ENCODE data around the gene SLC13A3.
A peak's percentile ranks its signal among the peaks of the same experiment; 100 is the strongest.

Gene SLC13A3

DNA sequence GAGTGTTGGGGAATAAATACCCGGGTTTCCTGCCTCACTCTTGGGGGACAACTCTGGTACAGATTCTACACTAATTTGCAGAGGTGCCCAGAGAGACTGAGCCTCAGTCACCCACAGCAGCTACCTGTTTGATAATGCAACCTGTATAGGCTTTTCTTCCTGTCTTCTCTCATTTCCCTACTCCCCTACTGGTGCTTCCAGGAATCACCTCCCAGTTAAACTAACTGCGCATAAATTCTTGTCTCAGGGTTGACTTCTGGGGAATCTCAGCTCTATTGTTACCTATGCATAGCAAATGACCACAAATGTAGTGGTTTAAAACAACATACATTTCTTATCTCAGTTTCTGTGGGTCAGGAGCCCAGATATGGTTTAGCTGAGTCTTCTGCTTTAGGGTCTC is 112.1 kb downstream of the SLC13A3 start:
- no peak for DNase-seq (ENCODE audit: low read depth in 2 of 2)

DNA sequence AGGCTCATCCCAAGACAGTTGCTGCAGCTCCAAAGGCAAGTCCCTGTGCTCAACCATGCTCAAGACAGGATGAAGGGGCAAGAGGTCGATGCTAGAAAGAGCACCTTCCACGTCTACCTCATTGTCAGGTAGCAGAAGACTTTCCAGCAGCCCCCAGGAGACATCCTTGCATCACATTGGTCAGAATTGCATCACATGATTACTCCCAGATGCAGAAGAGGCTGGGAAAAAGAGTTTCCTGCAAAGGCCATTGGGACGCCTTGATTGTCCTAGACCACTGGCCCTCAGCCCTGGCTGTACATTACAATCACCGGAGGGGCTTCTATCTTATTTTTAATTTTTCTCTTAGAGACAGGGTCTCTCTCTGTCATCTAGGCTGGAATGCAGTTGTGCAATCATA is 120.6 kb downstream of the SLC13A3 start:
- no peak for DNase-seq (ENCODE audit: low read depth in 2 of 2)

DNA sequence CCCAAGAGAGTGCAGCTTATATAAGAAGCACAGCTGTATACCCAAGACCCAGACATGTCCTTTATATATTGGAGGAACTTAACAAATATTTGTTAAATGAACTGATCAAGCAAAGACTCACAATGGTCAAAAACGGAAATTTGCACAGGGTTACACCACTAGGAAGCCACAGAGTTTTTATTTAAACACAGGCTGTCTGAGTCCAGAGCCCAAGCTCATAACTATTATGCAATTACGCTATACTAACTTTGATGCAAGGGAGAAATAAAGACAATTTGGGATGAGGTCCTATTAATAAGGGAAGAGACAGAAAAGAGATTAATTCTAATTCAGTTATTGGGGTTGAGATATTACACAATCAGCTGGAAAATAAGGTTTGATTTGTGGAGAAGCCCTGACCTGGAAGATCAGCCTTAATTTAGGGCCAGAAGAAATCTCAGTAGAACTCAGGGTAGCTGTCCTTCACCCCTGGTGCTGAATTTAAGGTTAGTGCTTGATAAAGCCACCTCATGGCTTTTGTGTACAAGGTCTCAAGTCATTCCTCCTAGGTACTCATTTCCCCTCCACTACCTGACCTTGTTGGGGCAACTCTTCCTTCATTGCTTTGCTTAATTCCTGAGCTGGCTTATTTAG is 127.4 kb downstream of the SLC13A3 start:
- DNase-seq (ENCODE audit: low read depth in 2 of 2), result no peak

DNA sequence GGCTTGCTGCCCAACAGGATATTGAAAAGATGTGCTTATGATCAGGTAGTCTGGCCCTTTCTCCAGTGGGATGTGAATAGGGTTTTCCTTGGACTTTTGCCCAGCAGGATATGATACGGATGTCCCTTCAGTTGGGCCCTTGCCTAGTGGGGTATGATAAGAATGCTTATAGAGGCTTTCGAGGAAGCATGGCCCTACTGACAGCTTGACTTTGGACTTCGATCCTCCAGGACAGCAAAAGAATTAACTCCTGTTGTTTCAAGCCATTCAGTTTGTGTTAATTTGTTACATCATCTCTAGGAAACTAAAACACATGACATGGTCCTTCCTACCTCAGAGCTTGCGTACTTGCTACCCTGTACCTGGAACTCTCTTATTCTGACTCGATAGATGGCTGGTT is 128.2 kb downstream of the SLC13A3 start:
- DNase-seq (ENCODE audit: low read depth in 2 of 2), result no peak

DNA sequence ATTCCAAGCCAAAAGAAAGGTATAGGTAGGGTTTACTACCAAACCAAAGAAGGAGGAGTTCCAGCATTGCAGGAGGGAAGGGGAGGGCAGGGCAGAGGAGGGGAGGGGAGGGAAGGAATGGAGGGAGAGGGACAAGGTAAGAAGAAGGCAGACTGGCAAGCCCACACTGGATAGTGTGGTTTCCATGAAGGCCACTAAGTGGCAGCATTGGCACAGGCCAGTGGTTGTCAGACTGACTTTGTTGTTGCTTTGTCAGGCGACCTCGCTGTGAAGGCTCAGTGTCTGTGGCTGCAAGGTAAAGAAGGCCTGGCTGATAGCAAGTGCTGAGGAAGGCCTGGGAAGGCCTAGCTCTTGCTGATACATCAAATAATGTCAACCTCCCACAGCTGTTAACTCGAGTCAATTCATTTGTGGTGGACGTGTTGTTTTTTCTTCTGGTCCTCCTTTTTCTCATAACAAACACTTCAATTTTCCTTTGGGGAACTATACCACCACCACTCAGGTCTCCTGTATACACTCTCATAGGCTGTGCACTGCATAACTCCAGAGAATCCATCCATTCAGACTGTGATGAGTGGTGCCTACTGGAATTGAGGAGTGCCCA is 130.2 kb downstream of the SLC13A3 start:
- DNase-seq (ENCODE audit: low read depth in 2 of 2), result peak; percentile 8 to 17

DNA sequence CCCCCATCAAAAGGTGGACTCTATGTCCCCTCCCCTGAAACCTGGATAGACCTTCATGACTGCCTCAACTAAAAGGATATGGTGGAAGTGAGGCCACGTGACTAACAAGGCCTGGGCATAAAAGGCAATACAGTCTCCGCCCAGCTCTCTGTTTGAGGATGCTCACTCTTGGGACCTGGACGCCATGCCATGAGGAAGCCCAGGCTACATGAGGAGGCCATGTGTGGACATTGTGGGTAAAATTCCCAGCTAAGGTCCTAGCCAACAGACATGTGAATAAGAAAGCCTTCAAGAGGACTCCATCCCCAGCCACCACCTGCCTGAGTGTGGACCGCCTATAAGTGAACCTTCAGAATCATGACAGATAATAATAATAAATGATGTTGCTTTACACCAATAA is 130.7 kb downstream of the SLC13A3 start:
- no peak for DNase-seq (ENCODE audit: low read depth in 2 of 2)

DNA sequence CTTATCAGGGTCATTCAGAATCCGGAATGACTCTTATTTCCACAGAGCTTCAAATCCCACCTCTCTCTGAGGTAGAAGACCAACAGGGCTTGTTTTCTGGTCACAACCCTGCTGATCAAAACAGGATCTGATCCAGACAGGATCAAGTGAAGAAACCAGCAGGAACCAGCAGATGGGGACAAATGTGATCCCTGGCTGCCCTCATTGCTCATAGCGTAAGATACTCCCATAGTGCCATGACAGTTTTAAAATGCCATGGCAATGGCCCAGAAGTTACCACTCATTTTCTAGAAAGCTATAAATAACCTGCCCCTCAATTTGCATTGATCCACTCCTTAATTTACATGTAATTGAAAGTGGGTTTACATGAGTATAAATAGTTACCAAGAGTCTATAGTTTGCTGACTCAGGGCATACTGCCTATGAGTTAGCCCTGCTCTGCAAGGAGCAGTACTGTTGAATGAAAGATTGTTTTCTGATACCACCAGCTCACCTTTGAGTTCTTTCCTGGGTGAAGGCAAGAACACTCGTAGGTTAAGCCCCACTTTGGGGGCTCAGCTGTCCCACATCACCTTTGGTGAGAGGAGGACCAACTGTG is 131.7 kb downstream of the SLC13A3 start:
- DNase-seq (ENCODE audit: low read depth in 2 of 2), result no peak

DNA sequence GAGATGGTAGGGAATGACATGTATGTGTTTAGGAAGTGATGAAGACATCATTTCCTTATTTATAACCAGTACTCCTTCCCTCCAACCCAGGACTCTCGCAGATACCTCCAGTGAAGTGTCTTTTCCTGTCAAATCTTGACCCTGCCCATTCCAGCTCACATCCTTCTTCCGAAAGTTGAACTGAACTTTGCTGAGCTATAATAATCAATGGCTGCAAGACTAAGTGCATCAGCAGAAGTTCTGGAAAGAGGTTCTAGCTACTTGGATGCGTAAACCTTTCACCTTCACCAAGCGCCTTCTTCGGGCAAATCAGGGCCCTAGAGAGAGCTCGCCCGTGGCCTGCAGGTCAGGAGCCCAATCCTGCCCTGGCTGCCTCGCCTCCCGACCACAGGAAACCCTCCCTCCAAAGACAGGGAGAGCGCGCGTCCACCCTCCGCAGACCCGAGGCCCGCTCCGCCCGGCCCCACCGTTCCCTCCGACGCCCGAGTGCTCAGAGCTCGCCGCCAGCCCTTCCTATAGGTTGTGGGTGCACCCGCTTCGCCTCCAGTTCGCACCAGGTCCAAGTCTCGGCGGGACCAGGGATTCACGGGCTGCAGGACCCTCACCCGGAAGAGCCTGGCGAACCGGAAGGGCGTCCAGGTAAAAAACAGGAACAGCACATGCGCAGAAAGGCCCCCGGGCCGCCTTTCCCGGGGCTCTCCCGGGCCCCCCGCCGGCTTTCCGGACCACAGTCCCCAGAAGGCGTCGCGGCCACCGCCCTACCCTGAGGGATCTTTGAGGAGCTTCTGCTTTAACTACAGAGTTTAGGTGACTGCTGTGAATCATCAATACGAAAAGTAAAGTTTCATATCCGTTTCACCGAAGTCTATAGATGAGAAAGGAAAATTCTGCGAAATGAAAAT is 138.1 kb downstream of the SLC13A3 start, which contains the start of gene ZNF334:
ZNF334 (minus strand) TSS at position 617 of the 902 bp plus-strand sequence. CDS start 1,457 bp downstream, outside the sequence.
- peak; percentile 41 to 56 for DNase-seq (ENCODE audit: low read depth in 2 of 2)

DNA sequence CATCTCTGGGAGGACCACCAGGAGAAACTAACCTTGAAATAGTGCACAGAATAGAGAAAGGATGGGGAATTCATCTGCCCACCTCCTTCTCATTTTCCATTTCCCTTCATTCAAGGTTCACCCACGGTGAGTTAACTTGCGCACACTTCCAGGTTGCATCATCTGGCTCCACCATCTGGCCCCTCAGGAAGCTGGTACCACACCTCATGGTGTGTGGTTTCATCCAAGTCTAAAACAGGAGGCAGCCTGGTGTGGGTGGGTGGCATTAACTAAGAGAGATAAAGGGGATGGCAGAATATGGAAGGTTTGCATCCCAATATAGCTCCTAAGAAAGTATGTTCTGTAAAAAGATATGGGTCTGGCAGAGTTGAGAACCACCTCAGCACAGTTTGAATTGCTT is 141.7 kb downstream of the SLC13A3 start:
- DNase-seq (ENCODE audit: low read depth in 2 of 2), result no peak
